ENCODE measurements around the gene RNF212.

- TF ChIP-seq CTCF (IDR thresholded peaks at IDR 0.05) (no peak), POLR2A (IDR thresholded peaks at IDR 0.05) (no peak)
Observed at GRCh38 chr4:1023075-1023640, 90.2 kb downstream of the RNF212 start.
